K562 (cell line): ENCODE data around the gene PTGIR. TPM values are rescaled to one million over a fixed set of nuclear protein-coding genes. Genes with fewer than 3 reads are reported as not detected.
A peak's percentile ranks its signal among the peaks of the same experiment; 100 is the strongest.

Experiments used
- ETS1 ChIP-seq: conservative IDR thresholded peaks from 2 replicates; pipeline ENCODE4 v1.6.1; 2011; ENCODE audit warnings: low read depth, mild to moderate bottlenecking, low read length; ENCODE audit not compliant: control insufficient read depth
- FOXP1 ChIP-seq: sonication (generic); formaldehyde crosslinking; IDR thresholded peaks from 2 replicates; pipeline ENCODE4 v1.8.0; 2022; ENCODE audit warnings: mild to moderate bottlenecking, missing genetic modification reagents
- GABPB1 ChIP-seq: sonication (generic); formaldehyde crosslinking; IDR thresholded peaks from 2 replicates; pipeline ENCODE4 v1.8.0; 2022; ENCODE audit warnings: mild to moderate bottlenecking, missing genetic modification reagents
- KLF13 ChIP-seq: fragments of 450-650 bp; IDR thresholded peaks from 2 replicates; pipeline ENCODE4 v1.6.1; 2016; ENCODE audit warnings: missing genetic modification characterization, low read depth, mild to moderate bottlenecking, missing compliant biosample characterization, moderate library complexity, borderline replicate concordance
- MAZ ChIP-seq, 2 experiments: fragments of 450-650 bp in 1 of 2; sonication (generic) in 1 of 2; formaldehyde crosslinking; IDR thresholded peaks in 1 of 2; conservative IDR thresholded peaks in 1 of 2; 2 replicates each; pipeline versions ENCODE4 v1.4.0 to v1.5.0; 2020; ENCODE audit warnings: mild to moderate bottlenecking in 1 of 2, missing genetic modification reagents in 1 of 2
- MCM2 ChIP-seq: fragments of 450-650 bp; IDR thresholded peaks from 2 replicates; pipeline ENCODE4 v1.6.1; 2017; ENCODE audit warnings: low read depth, mild to moderate bottlenecking
- NR1H2 ChIP-seq: sonication (generic); formaldehyde crosslinking; IDR thresholded peaks from 2 replicates; pipeline ENCODE4 v1.4.0; 2020; ENCODE audit warnings: mild to moderate bottlenecking, missing genetic modification reagents
- NR2C2 ChIP-seq, 2 experiments: fragments of 200-800 bp in 1 of 2; sonication (Bioruptor generic) in 1 of 2; sonication (generic) in 1 of 2; formaldehyde crosslinking in 1 of 2; IDR thresholded peaks; 2 replicates each; pipeline versions ENCODE4 v1.6.1 to v1.8.0; 2016 to 2022; ENCODE audit warnings: mild to moderate bottlenecking in 1 of 2, missing compliant biosample characterization in 1 of 2, missing genetic modification characterization in 1 of 2, missing genetic modification reagents in 1 of 2
- PKNOX1 ChIP-seq: fragments of 450-650 bp; IDR thresholded peaks from 2 replicates; pipeline ENCODE4 v1.6.1; 2016
- PTBP1 ChIP-seq: fragments of 200-400 bp; formaldehyde crosslinking; IDR thresholded peaks from 2 replicates; pipeline ENCODE4 v1.6.1; 2017; ENCODE audit warnings: low read depth, low read length
- PURB ChIP-seq: sonication (generic); formaldehyde crosslinking; IDR thresholded peaks from 2 replicates; pipeline ENCODE4 v1.9.0; 2021; ENCODE audit warnings: low read depth, mild to moderate bottlenecking, missing genetic modification reagents
- SIRT6 ChIP-seq: IDR thresholded peaks from one replicate; pipeline ENCODE4 v1.6.1; 2012; ENCODE audit warnings: low read depth, mild to moderate bottlenecking, control low read depth, inconsistent platforms, low read length, moderate library complexity
- SMARCB1 ChIP-seq: IDR thresholded peaks from 2 replicates; pipeline ENCODE4 v1.6.1; 2011; ENCODE audit warnings: improper control_type of control experiment, low read depth; ENCODE audit not compliant: insufficient read length
- TRIM24 ChIP-seq, 2 experiments: fragments of 450-650 bp; IDR thresholded peaks; 2 replicates each; pipeline ENCODE4 v1.6.1; 2016
- ZBTB9 ChIP-seq: fragments of 450-650 bp; formaldehyde crosslinking; IDR thresholded peaks from 2 replicates; pipeline ENCODE4 v1.4.0; 2020; ENCODE audit warnings: mild to moderate bottlenecking, moderate library complexity
- ZNF316 ChIP-seq: fragments of 450-650 bp; IDR thresholded peaks from 2 replicates; pipeline ENCODE4 v1.6.1; 2016
- polyA plus RNA-seq, 8 experiments: library from polyadenylated mRNA; depleted of rRNA in 4 of 8; stranded (reverse) in 5 of 8; unstranded in 3 of 8; fragments of >200 nt; fragmentation: Nextera tagmentation in 2 of 8; fragmentation: Illumina TruSeq in 1 of 8; extraction: Ambion mirVana in 2 of 8; extraction: Trizol in 1 of 8; gene quantifications; 2 replicates each; pipeline versions ENCODE4 v1.2.1 to v1.2.3, GENCODE V29; 2011 to 2014; ENCODE audit warnings: inconsistent platforms in 1 of 8, missing spikeins in 1 of 8
- total RNA-seq, 7 experiments: library from RNA; depleted of rRNA in 6 of 7; stranded (reverse); fragments of >200 nt in 6 of 7; fragmentation: Illumina TruSeq in 2 of 7; extraction: Trizol in 2 of 7; gene quantifications; 2 replicates each; pipeline versions ENCODE4 v1.2.1 to v1.2.3, GENCODE V29; 2011 to 2021; ENCODE audit warnings: low replicate concordance in 1 of 7

Gene PTGIR
- total and polyA plus RNA-seq, 9 of the 15 experiments (the other 6 are each of a cell fraction or from before 2014, with no cell fraction given), result 0.11 to 3.4 (median 1.1) TPM; not detected in 1

- TF ChIP-seq MCM2 (no peak), SMARCB1 (no peak), NR1H2 (CRISPR knock-in tag) (no peak), PKNOX1 (peak; percentile 29; the same call in 1 of the 2 replicates), KLF13 (tag) (no peak), ETS1 (no peak), PTBP1 (no peak), NR2C2 (CRISPR knock-in tag; IDR thresholded peaks at IDR 0.05) (no peak), NR2C2 (tag; IDR thresholded peaks at IDR 0.05) (no peak), GABPB1 (no peak), TRIM24 (IDR thresholded peaks at IDR 0.05) (no peak), ZNF316 (no peak), FOXP1 (CRISPR knock-in tag) (no peak), MAZ (CRISPR knock-in tag; conservative IDR thresholded peaks at IDR 0.05 in 1 of 2, IDR thresholded peaks at IDR 0.05 in 1 of 2) (0 out of 4 replicates have a peak, but pooled peaks have one; percentile 34 to 37), PURB (CRISPR knock-in tag) (no peak), ZBTB9 (CRISPR knock-in tag) (no peak), SIRT6 (no peak)
Measured at GRCh38 chr19:46614114-46614722, 10.7 kb downstream of the PTGIR start (continued).
